HEK293T (cell line): ENCODE measurements around the gene NRG2.

Experiments
- CTCF ChIA-PET: fragments of 350-600 bp; formaldehyde crosslinking; extraction: SDS; loops from one replicate; lab custom pipeline; 2021; ENCODE audit warnings: antibody characterized with exemption, inconsistent platforms; lab: Yijun Ruan, JAX
- POLR2A ChIA-PET: fragments of 350-600 bp; formaldehyde crosslinking; extraction: SDS; loops from one replicate; lab custom pipeline; 2020; ENCODE audit warnings: antibody characterized with exemption, inconsistent platforms; lab: Yijun Ruan, JAX
- DNase-seq: peaks from one replicate; pipeline ENCODE4 v3.0.0; 2012; ENCODE audit warnings: mixed read lengths; ENCODE audit errors: extremely low spot score
- ARNT ChIP-seq: fragments of 450-650 bp; IDR thresholded peaks from 2 replicates; pipeline ENCODE4 v1.6.1; 2017; ENCODE audit warnings: mild to moderate bottlenecking
- BHLHE40 ChIP-seq: fragments of 450-650 bp; IDR thresholded peaks from 2 replicates; pipeline ENCODE4 v1.6.1; 2016; ENCODE audit warnings: mild to moderate bottlenecking, moderate library complexity, borderline replicate concordance
- CTBP1 ChIP-seq: fragments of 450-650 bp; IDR thresholded peaks from 2 replicates; pipeline ENCODE4 v1.6.1; 2016; ENCODE audit warnings: borderline replicate concordance
- ELF4 ChIP-seq: fragments of 450-650 bp; IDR thresholded peaks from 2 replicates; pipeline ENCODE4 v1.6.1; 2017; ENCODE audit warnings: antibody characterized with exemption
- FOXA1 ChIP-seq: fragments of 450-650 bp; IDR thresholded peaks from 2 replicates; pipeline ENCODE4 v1.6.1; 2016; ENCODE audit warnings: mild to moderate bottlenecking
- FOXK2 ChIP-seq: fragments of 450-650 bp; IDR thresholded peaks from 2 replicates; pipeline ENCODE4 v1.6.1; 2016; ENCODE audit warnings: mild to moderate bottlenecking
- FOXM1 ChIP-seq: fragments of 450-650 bp; IDR thresholded peaks from 2 replicates; pipeline ENCODE4 v1.6.1; 2017; ENCODE audit warnings: mild to moderate bottlenecking, borderline replicate concordance
- HDGF ChIP-seq: fragments of 450-650 bp; IDR thresholded peaks from 2 replicates; pipeline ENCODE4 v1.6.1; 2017; ENCODE audit warnings: antibody characterized with exemption, borderline replicate concordance
- L3MBTL2 ChIP-seq: fragments of 450-650 bp; conservative IDR thresholded peaks from 2 replicates; pipeline ENCODE4 v1.6.1; 2016; ENCODE audit warnings: mild to moderate bottlenecking
- LEF1 ChIP-seq: fragments of 450-650 bp; IDR thresholded peaks from 2 replicates; pipeline ENCODE4 v1.6.1; 2017; ENCODE audit warnings: mild to moderate bottlenecking, borderline replicate concordance
- NFRKB ChIP-seq: fragments of 450-650 bp; IDR thresholded peaks from 2 replicates; pipeline ENCODE4 v1.6.1; 2016; ENCODE audit warnings: mild to moderate bottlenecking, moderate library complexity
- SP1 ChIP-seq: fragments of 450-650 bp; IDR thresholded peaks from 2 replicates; pipeline ENCODE4 v1.6.1; 2017
- SUZ12 ChIP-seq: fragments of 450-650 bp; IDR thresholded peaks from 2 replicates; pipeline ENCODE4 v1.6.1; 2016; ENCODE audit warnings: mild to moderate bottlenecking
- TARDBP ChIP-seq: fragments of 450-650 bp; IDR thresholded peaks from 2 replicates; pipeline ENCODE4 v1.6.1; 2016
- ZNF384 ChIP-seq: fragments of 450-650 bp; IDR thresholded peaks from 2 replicates; pipeline ENCODE4 v1.6.1; 2016
- TF ChIP-seq, protein P1 (sequence below): fragments of 450-650 bp; IDR thresholded peaks from 2 replicates; pipeline ENCODE4 v1.6.1; 2016

The NRG2 gene

DNA sequence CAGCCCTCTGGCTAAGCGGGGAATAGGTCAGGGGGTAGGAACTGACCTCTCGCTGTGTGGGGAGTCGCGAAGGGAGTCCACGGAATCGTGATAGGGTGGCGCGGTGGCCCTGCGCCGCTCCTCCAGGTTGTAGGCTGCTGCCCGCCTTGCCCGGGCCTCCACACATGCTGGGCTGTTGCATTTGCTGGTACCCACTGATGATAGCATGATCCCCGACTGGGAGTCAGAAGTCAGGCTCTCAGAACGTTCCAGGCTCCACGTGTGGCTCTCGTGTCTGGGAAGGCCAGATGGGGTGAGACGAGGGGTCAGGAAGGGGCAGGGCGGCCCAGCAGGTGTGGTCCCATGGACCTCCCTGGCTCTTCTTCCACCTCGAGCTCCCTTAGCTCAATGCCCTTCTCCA lies 191.5 kb downstream of the NRG2 start:
- POLR2A ChIA-PET = no interaction called here
- TF ChIP-seq SP1 = no peak
- no peak for TF ChIP-seq TARDBP
- TF ChIP-seq NFRKB = no peak
- TF ChIP-seq FOXM1 = no peak
- no peak for TF ChIP-seq LEF1
- TF ChIP-seq ELF4 = no peak
- TF ChIP-seq SUZ12 = no peak
- no peak for TF ChIP-seq CTBP1
- TF ChIP-seq BHLHE40 = no peak
- TF ChIP-seq L3MBTL2 = no peak
- no peak for TF ChIP-seq ARNT
- TF ChIP-seq, protein P1, sequence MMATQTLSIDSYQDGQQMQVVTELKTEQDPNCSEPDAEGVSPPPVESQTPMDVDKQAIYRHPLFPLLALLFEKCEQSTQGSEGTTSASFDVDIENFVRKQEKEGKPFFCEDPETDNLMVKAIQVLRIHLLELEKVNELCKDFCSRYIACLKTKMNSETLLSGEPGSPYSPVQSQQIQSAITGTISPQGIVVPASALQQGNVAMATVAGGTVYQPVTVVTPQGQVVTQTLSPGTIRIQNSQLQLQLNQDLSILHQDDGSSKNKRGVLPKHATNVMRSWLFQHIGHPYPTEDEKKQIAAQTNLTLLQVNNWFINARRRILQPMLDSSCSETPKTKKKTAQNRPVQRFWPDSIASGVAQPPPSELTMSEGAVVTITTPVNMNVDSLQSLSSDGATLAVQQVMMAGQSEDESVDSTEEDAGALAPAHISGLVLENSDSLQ = no peak
- no peak for TF ChIP-seq FOXA1
- no peak for TF ChIP-seq FOXK2
- TF ChIP-seq ZNF384 = no peak
- no peak for TF ChIP-seq HDGF
- CTCF ChIA-PET = interaction anchor here (2.1 kb wide), 1 partner anchor 64 kb away, joined by 6 read pairs; no protein-coding TSS in a partner anchor
- DNase-seq = no peak

DNA sequence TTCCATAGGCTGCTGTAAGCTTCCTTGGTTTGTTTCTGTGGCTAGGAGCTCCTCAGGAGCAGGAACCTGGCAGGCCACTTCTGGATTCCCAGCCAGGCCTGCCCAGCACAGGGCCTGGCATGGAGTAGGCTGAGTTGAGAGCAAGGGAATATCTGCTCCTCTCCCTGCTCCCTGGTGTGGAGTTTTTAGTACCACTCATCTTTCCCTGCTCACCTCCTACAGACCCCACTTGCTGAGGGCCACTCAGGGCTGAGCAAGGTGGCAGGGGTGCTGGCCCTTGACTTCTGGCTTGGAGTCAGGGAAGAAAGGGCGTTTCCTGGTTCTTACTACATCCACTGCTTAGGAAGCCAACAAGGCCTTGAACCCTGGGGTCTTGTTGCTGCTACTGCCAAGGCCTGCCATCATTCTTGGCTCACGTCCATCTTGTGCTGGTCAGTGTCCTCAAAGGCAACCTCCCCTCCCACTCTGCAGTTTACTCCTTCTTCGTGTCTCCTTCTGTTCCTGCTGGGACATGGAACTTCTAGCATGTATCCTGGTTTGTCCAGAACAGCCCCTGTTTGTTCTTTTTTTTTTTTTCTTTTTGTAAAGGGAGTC lies 192.6 kb downstream of the NRG2 start:
- POLR2A ChIA-PET = no interaction called here
- TF ChIP-seq SUZ12 = no peak
- no peak for TF ChIP-seq FOXM1
- no peak for TF ChIP-seq BHLHE40
- TF ChIP-seq ZNF384 = no peak
- no peak for TF ChIP-seq TARDBP
- TF ChIP-seq CTBP1 = no peak
- no peak for TF ChIP-seq NFRKB
- TF ChIP-seq FOXA1 = no peak
- no peak for TF ChIP-seq FOXK2
- TF ChIP-seq HDGF = no peak
- TF ChIP-seq L3MBTL2 = no peak
- TF ChIP-seq LEF1 = no peak
- no peak for TF ChIP-seq ARNT
- no peak for TF ChIP-seq SP1
- TF ChIP-seq ELF4 = no peak
- TF ChIP-seq, protein P1 = no peak
- CTCF ChIA-PET = interaction anchor here (0.7 to 2.3 kb wide), 4 partner anchors 63 to 291 kb away, joined by 3 to 16 read pairs (median 8); no protein-coding TSS in a partner anchor
- no peak for DNase-seq

DNA sequence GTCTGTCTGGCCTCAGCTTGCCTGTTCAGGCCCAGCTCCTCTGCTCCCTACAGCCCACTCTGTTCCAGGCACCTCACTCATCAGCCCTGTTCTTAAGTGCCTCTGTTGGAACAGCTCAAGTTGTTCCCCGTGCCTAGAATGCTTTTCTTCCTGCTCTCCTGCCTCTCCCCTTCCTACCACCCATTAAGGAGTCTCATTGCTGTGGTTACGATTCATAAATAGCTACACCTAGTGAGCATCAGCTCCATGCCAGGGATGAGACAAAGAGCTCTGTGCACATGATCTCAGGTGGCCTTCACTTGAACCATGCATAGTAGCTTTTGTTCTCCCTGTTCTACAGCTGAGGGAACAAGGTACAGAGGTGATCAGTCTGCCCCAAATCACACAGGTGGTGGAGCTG lies 193.2 kb downstream of the NRG2 start:
- POLR2A ChIA-PET = no interaction called here
- TF ChIP-seq ZNF384 = no peak
- no peak for TF ChIP-seq LEF1
- no peak for TF ChIP-seq TARDBP
- TF ChIP-seq, protein P1 = no peak
- TF ChIP-seq NFRKB = no peak
- TF ChIP-seq CTBP1 = no peak
- no peak for TF ChIP-seq BHLHE40
- TF ChIP-seq SUZ12 = no peak
- TF ChIP-seq SP1 = no peak
- TF ChIP-seq HDGF = no peak
- TF ChIP-seq ELF4 = no peak
- TF ChIP-seq L3MBTL2 = no peak
- TF ChIP-seq FOXA1 = no peak
- TF ChIP-seq FOXM1 = no peak
- TF ChIP-seq ARNT = no peak
- TF ChIP-seq FOXK2 = no peak
- CTCF ChIA-PET = interaction anchor here (0.7 to 2.3 kb wide), 4 partner anchors 62 to 292 kb away, joined by 3 to 16 read pairs (median 8); no protein-coding TSS in a partner anchor
- no peak for DNase-seq

DNA sequence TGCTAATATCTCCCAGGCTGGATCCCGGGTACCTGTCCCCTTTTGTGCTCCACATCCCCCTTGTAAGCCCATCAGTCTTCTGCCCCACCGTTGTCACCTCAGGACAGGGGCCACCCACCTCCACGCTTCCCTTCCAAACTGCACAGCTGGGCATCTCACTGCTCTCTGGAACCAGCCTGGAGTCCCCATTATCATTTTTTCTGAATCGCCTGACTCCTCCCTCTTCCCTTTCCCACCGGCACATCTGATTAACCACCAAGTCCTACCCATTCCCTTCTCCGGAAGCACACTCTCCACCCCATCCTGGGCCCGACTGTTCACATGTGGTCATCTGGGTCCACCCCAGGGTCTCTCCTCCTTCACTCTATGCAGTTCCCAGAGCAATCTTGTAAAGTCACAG lies 193.6 kb downstream of the NRG2 start:
- TF ChIP-seq ARNT (no peak), LEF1 (no peak), CTBP1 (no peak), ZNF384 (no peak), FOXA1 (no peak), NFRKB (no peak)
- TF ChIP-seq, protein P1 = no peak
- no peak for DNase-seq
- ChIA-PET POLR2A (no interaction called here), CTCF (interaction anchor here (1.1 to 2.3 kb wide), 3 partner anchors 62 to 119 kb away, joined by 3 to 16 read pairs (median 12); no protein-coding TSS in a partner anchor)

DNA sequence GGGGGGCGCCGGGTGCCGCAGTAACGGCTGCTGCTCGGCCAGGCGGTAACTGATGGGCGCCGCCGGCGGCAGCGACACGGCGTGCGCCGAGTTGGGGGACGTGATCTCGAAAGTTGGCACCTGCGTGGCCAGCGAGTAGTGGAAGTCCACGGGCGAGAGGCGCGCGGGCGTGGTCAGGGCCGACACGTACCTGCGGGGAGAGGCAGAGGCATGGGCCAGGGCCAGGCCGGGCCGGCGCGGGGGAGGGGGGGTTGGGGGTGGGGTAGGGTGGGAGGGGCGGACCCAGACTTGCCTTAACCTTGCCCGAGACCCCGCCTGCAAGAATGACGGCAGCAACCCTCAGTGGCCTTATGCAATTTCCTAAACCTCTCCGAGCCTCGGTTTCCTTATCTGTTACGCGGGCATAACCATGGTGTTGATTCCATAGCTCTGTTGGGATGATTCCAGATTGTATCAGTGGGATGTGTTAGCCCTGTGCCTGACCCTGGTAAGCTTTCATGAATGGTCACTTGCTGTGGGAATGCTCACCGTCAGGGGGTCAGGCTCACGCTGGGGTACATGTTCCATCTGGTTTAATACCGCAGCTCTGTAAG lies 194.5 kb downstream of the NRG2 start:
- ChIA-PET CTCF (interaction anchor here (0.7 to 2.3 kb wide), 4 partner anchors 61 to 174 kb away, joined by 3 to 16 read pairs (median 8); no protein-coding TSS in a partner anchor), POLR2A (no interaction called here)
- TF ChIP-seq TARDBP = no peak
- no peak for DNase-seq
